UCSD-AML1 (cell line): Measurements from ENCODE around the gene CTAGE6.
"Not testable (repeated sequence)": the region's sequence is repeated elsewhere in the genome, so short reads cannot be mapped to it uniquely, and the experiment has no call there.

Source experiments
- DNase-seq: peaks from one replicate; lab custom pipeline; 2025; ENCODE audit not compliant: unreplicated experiment; lab: John Stamatoyannopoulos, UW

CTAGE6 gene

DNA sequence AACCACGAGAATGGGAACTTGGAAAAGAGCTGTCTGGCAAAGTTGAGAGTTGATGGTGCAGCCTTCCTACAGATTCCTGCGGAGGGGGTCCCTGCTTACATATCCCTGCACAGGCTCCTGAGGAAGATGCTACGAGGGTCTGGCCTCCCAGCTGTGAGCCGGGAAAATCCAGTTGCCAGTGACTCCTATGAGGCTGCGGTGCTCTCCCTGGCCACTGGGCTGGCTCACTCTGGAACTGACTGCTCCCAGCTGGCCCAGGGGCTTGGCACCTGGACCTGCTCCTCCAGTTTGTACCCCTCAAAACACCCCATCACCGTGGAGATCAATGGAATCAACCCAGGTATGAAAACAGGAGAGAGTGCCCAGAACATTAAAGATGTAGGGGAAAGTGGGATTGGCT, 37.2 kb downstream of the CTAGE6 start:
- DNase-seq = not testable (repeated sequence)

DNA sequence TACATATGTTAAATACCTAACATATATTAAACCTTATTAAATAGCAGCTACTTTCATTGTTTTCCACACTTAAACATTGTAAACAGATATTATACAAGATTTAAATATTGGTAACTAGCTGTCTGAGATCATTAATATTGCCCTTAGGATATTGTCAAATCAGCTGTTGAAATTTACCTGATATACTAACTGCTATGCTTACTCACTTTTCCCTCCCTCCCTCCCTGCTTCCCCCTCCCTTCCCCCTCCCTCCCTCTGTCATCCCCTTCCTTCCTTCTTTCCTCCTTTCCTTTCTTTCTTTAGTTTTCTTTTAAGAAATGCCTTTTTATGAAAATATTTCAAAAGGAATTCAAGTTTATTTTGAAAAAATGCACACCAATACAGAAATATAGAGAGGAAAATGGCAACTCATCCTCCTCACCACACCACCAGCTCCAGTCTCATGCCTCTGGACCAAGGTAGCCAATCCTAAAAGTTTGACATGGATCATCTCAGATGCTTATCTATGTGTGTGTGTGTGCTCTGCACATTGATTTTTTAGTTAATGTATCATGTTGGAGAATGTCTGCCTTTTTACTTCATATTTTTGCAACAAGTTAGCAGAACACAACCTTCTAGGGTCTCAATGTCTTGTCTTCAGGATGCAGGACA, 41.8 kb downstream of the CTAGE6 start:
- not testable (repeated sequence) for DNase-seq

DNA sequence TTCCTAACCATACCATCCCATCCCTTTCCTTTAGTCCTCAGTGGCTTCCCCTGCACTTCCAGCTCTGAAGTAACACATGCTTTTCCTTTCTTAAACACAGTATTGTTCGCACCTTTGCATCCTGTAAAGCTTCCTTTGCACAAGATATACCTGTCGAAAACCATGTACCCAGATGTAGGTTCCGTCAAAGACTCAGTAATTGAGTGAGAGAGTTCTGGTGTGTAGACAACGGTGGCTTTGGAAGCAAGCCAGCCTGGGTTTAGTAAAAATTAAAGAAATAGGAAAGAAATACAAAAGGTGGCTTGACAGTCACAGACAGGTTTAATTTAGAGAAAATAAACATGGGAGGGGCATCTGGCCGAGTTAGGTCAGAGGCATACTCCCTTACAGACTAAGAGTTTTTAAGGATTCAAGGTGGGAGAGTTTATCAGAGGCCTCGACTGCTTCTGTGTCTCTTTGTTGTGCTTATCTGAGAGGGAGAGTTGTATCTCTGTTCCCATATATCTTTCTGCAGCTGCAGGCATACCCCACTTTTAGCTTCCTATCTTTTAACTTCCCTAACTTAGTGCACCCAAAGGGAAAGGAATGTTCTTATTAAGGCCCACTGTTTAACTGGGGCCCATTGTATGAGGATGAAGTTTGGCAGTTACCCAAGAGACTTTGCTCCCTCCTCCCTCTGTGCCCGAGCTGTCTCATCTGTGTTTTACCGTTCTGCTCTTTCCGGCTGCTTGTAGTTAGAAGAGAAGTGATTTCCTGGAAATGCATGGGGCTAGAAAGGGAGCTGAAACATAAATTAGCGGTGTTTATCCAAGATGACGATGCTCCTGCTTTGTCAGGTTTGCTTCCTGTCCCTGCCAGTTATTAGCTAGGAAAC, 42.7 kb downstream of the CTAGE6 start:
- DNase-seq = not testable (repeated sequence)

DNA sequence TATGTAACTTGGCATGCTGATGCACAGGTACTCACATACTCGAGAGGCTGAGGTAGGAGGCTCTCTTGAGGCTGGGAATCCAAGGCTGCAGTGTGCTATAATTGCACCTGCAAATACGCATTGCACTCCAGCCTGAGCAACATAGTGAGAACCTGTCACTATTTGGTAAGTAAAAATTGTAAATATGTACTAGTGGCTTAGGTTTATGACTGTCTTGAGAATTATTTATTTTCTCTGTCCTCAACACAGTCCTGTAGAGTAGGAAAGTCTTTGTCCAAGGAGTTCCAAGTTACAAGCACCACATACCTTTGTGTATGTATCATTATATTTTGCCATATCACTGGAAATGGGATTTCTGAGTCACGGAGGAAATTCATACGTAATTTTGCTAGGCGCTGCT, 45.1 kb downstream of the CTAGE6 start:
- not testable (repeated sequence) for DNase-seq

DNA sequence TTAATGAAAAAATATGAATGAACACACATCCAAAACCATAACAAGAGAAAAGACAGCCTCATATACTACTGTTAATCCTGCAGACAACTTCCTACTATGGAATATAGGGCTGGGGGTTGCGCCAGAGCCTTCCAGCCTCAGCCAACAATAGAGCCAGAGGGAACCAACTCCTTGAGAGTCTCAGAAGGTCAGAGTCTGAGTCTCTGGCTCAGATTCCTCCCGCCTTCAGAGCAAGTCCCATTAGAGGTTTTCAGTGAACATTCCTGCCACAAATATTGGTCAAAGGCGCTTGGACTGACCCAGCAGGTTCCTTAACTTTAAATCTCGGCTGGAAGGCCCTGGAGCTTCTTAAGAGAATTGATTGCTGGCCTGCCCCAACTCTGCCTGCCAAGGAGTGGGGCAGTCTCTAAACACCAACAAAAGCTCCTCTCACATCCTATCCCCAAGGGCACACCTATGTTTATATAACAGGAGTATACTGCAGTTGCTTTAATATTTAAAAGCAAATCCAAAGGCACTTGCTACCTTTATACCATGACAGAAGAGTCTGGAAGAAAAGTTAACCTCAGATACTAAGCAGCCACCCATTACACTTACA, 45.7 kb downstream of the CTAGE6 start:
- not testable (repeated sequence) for DNase-seq

DNA sequence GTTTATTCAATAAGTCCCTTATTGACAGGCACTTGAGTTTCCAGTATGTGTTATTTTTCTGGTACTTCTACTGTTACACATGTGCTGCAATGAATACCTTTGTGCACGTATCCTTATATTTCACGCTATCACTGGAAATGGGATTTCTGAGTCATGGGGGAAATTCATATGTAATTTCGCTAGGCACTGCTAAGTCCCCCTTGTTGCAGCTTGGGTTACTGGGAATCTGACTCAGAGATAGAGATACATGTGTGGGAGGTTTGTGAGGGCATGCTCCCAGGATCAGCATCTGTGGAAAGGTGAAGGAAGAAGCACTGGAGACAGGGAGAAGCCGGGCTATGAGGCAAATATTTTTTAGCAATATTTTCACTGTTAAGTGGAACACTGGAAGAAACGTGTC, 47.6 kb downstream of the CTAGE6 start:
- DNase-seq = not testable (repeated sequence)
